T-helper 1 cell (primary cell): ENCODE data around the gene SGK2.
"Not testable (repeated sequence)": the region's sequence is repeated elsewhere in the genome, so short reads cannot be mapped to it uniquely, and the experiment has no call there.

Experiments used
- DNase-seq, 5 donors: peaks; one replicate each; pipeline ENCODE4 v3.0.0-alpha.2; 2012 to 2020

Gene SGK2

GRCh38 chr20:43563991-43564390, 5.2 kb downstream of the SGK2 start:
- no peak for DNase-seq

DNA sequence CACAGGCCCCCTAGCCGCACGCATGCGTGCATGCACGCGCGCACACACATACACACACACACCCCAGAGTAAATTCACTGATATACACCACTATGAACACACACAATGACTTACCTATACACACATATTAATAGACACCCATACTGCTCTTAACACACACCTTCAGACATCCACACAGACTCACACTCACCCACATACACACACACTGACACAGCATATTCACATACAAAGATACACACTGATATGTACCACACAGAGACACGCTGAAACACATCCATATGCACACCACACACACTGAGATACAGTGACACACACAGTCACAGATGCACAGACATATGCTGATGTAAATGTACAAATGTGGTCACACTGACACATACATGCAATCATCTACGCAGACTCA, 5.6 kb downstream of the SGK2 start:
- no peak for DNase-seq

GRCh38 chr20:43564993-43565757, 6.3 kb downstream of the SGK2 start:
- no peak for DNase-seq

GRCh38 chr20:43565758-43566104, 6.9 kb downstream of the SGK2 start:
- DNase-seq, result no peak

GRCh38 chr20:43567477-43567876, 8.7 kb downstream of the SGK2 start:
- no peak for DNase-seq

DNA sequence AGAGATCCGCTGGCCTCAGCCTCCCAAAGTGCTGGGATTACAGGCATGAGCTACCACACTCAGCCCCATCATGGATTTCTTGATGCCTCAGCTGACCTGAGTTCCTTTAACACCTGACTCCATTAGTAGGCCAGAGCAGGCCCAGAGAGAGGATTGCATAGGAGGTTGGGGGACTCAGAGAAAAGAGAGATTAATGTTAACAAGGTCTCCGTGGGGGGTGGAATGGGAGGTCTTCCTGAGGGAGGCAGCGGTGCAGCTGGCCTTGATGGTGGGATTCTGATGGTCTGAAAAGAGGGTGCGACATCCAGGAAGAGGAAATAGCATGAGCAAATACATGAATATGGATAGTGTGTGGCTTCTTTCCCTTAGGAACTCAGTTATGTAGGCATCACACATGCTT, 9.9 kb downstream of the SGK2 start:
- DNase-seq, result no peak

- no peak for DNase-seq
Measured at GRCh38 chr20:43569282-43569681, 10.5 kb downstream of the SGK2 start.

GRCh38 chr20:43570496-43570895, 11.7 kb downstream of the SGK2 start:
- DNase-seq, result no peak

- DNase-seq, result no peak
Measured at GRCh38 chr20:43571310-43571709, 12.5 kb downstream of the SGK2 start.

DNA sequence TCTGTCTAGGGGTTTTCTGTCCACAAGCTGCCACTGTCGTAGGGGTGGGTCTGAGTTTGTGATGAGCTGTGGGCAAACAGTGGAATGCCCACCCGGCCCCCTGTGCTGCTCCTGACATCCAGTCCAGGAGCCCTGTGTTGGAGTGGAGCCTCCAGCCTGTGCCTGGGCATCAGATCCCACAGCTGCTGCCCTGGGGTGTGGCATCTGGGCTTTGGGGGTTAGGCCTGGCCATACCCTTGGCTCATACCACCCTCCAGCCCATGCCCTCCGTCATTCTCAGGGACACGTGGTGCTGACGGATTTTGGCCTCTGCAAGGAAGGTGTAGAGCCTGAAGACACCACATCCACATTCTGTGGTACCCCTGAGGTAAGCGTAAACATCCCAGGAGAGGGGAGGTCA, 12.9 kb downstream of the SGK2 start:
- no peak for DNase-seq

DNA sequence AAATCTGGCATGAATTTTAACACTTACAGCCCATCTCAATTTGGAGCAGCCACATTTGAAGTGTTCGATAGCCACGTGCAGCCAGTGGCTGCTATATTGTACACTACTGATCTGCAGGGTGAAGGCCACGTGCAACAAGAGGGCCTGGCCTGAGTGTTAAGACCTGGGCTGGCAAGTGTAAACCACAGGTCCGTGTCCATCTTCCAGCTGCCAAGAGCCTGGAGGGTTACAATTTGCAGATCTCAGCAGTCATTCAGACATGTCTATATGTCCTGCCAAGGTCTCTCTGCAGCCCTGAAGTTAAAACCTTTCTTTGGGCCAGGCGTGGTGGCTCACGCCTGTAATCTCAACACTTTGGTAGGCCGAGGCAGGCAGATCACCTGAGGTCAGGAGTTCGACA, 14.1 kb downstream of the SGK2 start:
- DNase-seq, result no peak

DNA sequence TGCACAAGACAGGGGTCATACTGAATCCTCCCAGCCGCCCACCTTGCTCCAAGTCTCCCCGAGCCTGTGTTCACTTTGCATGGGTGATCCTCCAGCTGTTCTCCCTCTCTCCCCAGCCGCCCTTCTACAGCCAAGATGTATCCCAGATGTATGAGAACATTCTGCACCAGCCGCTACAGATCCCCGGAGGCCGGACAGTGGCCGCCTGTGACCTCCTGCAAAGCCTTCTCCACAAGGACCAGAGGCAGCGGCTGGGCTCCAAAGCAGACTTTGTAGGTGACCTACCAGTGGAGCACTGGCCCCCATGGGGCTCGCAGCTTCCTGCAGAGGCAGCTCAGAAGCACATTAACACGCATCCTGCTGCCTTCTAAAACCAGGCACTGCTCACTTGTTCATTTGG, 17.3 kb downstream of the SGK2 start:
- no peak for DNase-seq

- no peak for DNase-seq
Measured at GRCh38 chr20:43579861-43580793, 21.3 kb downstream of the SGK2 start.

GRCh38 chr20:43583133-43583864, 24.5 kb downstream of the SGK2 start:
- no peak for DNase-seq

- no peak for DNase-seq
Measured at GRCh38 chr20:43583982-43584432, 25.2 kb downstream of the SGK2 start.

DNA sequence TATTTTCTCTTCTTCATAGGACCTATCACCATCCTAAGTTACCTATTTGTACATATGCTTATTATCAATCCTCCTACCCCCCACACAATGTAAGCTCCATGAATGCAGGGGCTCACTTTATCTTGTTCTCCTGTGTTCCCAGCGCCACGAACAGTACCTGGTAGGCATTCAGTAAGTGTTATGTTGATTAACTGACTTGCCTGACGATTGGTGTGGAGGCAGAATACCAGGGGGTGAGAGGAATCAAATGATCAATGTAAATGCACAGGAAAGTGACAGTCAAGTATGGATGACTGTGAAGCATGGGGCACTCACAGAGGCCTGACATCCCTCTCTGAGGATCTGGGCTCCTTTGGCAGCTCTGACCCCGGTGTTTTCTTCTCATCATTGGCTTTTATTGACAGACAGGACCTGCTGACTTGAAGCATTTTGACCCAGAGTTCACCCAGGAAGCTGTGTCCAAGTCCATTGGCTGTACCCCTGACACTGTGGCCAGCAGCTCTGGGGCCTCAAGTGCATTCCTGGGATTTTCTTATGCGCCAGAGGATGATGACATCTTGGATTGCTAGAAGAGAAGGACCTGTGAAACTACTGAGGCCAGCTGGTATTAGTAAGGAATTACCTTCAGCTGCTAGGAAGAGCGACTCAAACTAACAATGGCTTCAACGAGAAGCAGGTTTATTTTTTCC, 25.8 kb downstream of the SGK2 start:
- DNase-seq, result no peak

GRCh38 chr20:43586641-43587040, 27.8 kb downstream of the SGK2 start:
- DNase-seq, result no peak

DNA sequence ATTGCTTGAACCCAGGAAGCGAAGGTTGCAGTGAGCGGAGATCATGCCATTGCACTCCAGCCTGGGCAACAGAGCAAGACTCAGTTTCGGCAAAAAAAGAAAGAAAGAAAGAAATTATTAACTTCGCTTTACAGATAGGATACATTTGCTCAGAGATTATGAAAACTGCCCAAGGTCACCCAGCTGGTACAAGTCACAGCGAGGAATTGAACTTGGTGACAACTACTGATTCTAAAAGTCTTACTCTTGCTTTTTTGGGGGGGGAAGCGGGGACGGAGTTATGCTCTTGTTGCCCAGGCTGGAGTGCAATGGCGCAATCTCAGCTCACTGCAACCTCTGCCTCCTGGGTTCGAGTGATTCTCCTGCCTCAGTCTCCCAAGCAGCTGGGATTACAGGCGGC, 29.7 kb downstream of the SGK2 start:
- DNase-seq, result not testable (repeated sequence)

DNA sequence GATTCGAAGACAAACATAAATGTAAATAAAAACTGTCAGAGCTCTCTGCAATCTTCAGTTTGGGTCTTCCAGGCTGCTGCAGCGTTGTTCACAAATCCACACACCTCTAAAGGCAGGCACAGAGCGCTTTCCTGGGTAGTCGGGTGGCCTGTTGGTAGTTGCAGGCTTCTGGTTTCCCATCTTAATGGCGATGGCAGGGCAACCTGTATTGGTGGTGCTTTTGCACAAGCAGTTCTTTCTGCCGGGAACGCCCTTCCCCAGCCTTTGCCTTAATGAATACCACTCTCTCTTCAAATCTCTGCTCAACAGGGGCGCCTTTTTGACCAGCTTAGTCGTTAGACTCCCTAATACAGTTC, 31.2 kb downstream of the SGK2 start:
- peak in 1 of 5 donors; percentile 11 for DNase-seq

- DNase-seq, result peak; percentile 65 to 94 (median 81)
Measured at GRCh38 chr20:43590392-43591303, 31.8 kb downstream of the SGK2 start, which contains the start of gene IFT52. TSS of gene IFT52 (plus strand) at chr20:43590937. CDS start at chr20:43594699, 3,762 bp downstream.

DNA sequence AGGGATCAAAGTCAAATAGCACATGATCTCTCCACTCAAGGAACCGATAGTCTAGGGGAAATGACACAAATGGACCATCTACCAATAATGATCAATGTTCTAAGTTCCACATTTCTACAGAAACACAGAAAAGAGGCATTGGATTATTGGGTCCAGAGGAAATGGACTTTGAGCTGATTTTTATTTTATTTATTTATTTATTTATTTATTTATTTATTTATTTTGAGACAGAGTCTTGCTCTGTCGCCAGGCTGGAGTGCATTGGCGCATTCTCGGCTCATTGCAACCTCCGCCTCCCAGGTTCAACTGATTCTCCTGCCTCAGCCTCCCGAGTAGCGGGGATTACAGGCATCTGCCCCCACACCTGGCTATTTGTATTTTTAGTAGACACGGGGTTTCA, 43.1 kb downstream of the SGK2 start:
- not testable (repeated sequence) for DNase-seq
